GM10248 (cell line): Measurements from ENCODE around the gene ZNRD2.

Experiments
- CTCF ChIA-PET: fragments of 300-600 bp; sonication (Branson Sonifier 250); formaldehyde crosslinking; extraction: SDS; loops from one replicate; lab custom pipeline; 2021; ENCODE audit warnings: antibody characterized with exemption; lab: Yijun Ruan, JAX
- POLR2A ChIA-PET: fragments of 350-650 bp; sonication (Branson Sonifier 250); formaldehyde crosslinking; extraction: SDS; loops from one replicate; lab custom pipeline; 2020; ENCODE audit warnings: antibody characterized with exemption; lab: Yijun Ruan, JAX
- DNase-seq: peaks from one replicate; pipeline ENCODE4 v3.0.0; 2012; ENCODE audit errors: extremely low spot score
- TF ChIP-seq, protein P1 (sequence below): IDR thresholded peaks from 2 replicates; pipeline ENCODE4 v1.5.1; 2012; ENCODE audit warnings: mild to moderate bottlenecking, low read depth; ENCODE audit errors: extremely low read depth, missing control alignments, control extremely low read depth

Gene ZNRD2

DNA sequence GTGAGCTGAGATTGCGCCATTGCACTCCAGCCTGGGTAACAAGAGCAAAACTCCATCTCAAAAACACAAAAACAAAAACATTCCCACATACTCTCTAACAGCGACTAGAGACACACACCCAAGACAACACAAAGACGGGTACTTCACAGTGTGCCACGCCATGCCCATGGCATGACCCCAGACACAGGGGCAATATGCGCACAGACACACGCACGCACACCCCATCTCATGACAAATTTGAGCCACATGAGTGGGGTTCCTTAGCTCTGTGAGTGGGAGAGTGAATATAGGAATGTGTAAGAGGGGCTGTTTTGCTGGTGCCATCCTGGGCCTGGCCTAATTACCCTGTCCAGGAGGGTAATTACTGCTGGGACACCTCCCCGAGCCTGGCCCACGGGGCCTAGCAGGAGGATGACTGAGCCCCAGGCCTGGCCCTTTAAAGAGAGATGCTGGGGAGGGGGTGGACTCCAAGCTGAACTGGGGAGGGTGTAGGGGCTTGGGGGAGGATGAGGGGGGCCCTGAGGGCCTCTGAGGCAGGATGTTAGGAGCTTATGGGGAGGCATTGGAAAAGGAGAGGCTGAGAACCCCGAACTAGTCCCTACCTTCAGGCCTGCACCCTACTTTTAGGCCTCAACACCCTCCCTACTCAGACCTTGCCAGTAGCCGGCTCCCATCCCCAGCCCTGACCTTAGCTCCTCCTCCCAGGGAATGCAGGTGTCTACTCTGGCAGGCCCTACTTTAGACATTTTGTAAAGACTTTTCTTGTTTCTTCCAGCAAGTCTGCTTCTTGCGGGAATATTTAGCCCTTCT, 13.6 kb upstream of the ZNRD2 start:
- ChIA-PET POLR2A (no interaction called here), CTCF (interaction anchor here (1.1 to 1.5 kb wide), 5 partner anchors 9 to 17 kb away, joined by 3 to 10 read pairs (median 4); no protein-coding TSS in a partner anchor)
- TF ChIP-seq, protein P1, sequence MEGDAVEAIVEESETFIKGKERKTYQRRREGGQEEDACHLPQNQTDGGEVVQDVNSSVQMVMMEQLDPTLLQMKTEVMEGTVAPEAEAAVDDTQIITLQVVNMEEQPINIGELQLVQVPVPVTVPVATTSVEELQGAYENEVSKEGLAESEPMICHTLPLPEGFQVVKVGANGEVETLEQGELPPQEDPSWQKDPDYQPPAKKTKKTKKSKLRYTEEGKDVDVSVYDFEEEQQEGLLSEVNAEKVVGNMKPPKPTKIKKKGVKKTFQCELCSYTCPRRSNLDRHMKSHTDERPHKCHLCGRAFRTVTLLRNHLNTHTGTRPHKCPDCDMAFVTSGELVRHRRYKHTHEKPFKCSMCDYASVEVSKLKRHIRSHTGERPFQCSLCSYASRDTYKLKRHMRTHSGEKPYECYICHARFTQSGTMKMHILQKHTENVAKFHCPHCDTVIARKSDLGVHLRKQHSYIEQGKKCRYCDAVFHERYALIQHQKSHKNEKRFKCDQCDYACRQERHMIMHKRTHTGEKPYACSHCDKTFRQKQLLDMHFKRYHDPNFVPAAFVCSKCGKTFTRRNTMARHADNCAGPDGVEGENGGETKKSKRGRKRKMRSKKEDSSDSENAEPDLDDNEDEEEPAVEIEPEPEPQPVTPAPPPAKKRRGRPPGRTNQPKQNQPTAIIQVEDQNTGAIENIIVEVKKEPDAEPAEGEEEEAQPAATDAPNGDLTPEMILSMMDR = no peak
- DNase-seq = no peak

DNA sequence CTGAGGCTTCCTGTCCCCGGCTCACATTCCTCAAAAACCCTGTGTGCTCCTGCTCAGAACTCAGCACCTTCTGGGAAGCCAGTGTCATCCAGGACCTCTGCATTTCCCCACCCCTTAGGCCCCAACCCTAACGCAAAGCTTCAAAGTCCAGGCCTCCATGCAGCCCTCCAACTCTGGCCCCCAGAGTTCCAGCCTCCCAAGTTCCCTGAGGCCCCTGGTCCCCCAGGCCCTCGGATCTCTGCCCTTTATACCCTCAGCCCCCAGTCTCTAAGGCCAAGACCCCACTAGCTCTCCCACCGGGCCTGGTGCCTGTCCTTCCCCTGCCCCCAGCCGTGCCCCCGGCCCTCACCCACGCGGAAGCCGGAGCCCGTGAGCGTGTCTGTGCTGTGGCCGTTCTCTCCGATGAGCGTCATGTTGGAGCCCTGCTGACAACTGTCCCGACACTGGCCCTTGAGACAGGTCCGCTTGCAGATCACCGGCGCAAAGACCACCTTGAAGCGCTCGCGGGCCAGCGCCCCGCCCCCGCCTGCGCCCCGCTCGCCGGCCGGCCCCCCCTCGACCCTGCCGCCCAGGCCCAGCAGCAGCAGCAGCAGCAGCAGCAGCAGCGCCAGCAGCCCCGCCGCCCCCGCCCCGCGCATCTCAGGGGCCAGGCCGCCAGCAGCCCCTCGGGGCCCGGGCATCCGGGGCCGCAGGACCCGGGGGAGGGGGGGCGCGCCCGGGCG, 12.8 kb upstream of the ZNRD2 start:
- TF ChIP-seq, protein P1 = no peak
- ChIA-PET POLR2A (no interaction called here), CTCF (interaction anchor here (1.1 to 1.5 kb wide), 5 partner anchors 8 to 17 kb away, joined by 3 to 10 read pairs (median 4); no protein-coding TSS in a partner anchor)
- no peak for DNase-seq

DNA sequence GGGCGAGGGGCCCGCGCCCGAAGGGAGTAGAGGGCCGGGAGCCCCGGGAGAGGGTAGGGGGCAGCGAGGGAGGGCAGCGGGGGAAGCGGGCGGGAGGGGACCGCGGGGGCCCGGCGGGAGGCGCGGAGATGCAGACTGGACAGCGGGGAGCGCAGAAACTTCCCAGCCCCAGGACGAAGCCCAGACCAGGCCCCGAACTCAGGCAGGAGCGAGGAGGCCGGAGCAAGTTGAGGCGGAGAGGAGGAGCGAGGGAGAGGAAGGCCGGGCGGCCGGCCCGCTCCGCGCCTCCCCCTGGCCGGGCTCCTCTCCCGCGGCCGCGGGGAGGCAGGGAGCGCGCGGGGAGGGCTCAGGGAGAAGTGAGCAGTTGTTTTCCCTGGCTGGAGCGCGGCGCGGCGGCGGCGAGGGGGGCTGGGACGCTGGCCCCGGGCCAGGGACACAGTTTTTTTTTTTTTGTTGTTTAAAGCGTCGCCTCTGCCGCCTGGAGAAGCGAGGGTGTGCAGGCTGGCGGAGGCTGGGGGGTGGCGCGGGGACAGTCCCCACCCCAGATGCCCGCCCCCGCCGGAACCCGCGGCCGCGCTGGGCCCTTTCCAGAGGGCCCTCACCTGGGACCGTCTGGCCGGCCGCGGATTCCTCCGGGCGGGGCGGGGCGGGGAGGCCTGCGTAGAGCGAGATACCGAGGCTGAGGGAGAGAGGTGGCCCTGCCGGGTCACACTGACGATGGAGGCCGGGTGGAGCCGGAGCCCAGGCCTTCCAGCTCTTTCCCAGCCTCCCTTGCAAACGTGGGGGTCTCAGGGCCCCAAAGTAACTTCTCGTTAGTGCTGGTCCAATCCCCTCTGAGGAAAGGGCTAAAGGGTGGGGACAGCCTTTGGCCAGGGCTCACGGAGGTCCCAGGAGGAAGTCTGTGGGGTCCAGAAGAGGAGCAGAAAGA, 12.0 kb upstream of the ZNRD2 start, which contains the start of gene LTBP3:
TSS of gene LTBP3 (minus strand) at position 358 of the 928 bp plus-strand sequence. CDS start 400 bp downstream, outside the sequence.
- TF ChIP-seq, protein P1 = no peak
- DNase-seq = peak; percentile 72
- ChIA-PET CTCF (interaction anchor here (3.9 to 9.4 kb wide), 2 partner anchors 12 to 16 kb away, joined by 24 to 86 read pairs; partner anchors contain the start of gene ZNRD2), POLR2A (no interaction called here)

DNA sequence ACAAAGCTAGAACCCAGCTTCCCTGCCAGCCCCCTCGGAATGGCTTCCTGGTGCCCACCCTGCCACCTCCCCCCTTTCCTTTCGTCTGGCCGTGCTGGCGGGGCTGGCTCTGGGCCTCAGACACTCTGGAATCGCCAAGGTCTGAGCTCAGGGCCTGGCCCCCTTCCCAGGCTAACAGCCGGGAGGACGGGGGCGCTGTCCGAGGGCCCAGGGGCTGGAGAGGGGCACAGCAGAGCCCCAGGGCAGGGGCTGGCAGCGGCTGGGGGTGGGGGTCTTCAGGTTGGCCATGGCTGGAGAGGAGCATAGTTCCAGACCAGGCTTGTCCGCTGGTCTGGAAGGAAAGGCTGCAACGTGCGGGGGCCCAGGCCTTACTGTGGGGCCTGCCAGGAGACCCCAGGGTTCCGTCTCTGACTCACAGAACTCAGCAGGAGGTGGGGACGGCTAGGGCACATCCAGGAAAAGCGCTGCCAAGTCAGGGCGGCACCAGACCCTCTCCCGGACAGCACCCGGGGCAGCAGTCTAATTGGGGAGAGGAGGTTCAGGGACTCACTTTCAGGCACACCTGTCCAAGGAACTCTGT, 11.3 kb upstream of the ZNRD2 start:
- DNase-seq = no peak
- TF ChIP-seq, protein P1 = no peak
- ChIA-PET CTCF (interaction anchor here (3.9 to 9.4 kb wide), 2 partner anchors 12 to 17 kb away, joined by 24 to 86 read pairs; partner anchors contain the start of gene ZNRD2), POLR2A (no interaction called here)

- DNase-seq = no peak
- POLR2A ChIA-PET = interaction anchor here (0.7 kb wide), 1 partner anchor 126 kb away, joined by 3 read pairs; no protein-coding TSS in a partner anchor
- CTCF ChIA-PET = interaction anchor here (0.9 to 9.4 kb wide), 6 partner anchors 8 to 230 kb away, joined by 4 to 86 read pairs (median 9); partner anchors contain the start of genes FAM89B and ZNRD2
- TF ChIP-seq, protein P1 = no peak
Measured at GRCh38 chr11:65559535-65559934, 10.7 kb upstream of the ZNRD2 start.
